ENCODE results near the gene METTL24.
"Not testable (repeated sequence)": the region's sequence is repeated elsewhere in the genome, so short reads cannot be mapped to it uniquely, and the experiment has no call there.

METTL24 gene

GRCh38 chr6:110310861-110311446 is 47.2 kb downstream of the METTL24 start:
- no peak for DNase-seq (ENCODE audit: low spot score)

DNA sequence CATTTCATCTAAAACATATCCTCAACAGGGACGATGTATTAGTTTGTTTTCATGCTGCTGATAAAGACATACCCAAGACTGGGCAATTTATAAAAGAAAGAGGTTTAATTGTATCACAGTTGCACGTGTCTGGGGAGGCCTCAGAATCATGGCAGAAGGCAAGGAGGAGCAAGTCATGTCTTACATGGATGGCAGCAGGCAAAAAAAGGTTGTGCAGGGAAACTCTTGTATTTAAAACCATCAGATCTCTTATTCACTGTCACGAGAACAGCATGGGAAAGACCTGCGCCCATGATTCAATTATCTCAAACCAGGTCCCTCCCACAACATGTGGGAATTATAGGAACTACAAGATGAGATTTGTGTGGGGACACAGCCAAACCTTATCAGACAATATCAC is 48.7 kb downstream of the METTL24 start:
- DNase-seq (ENCODE audit: low spot score), result not testable (repeated sequence)

- DNase-seq (ENCODE audit: low spot score), result no peak
These were observed 50.8 kb downstream of the METTL24 start for GRCh38 chr6:110307368-110307767.

GRCh38 chr6:110305832-110306231 is 52.3 kb downstream of the METTL24 start:
- not testable (repeated sequence) for DNase-seq (ENCODE audit: low spot score)

- not testable (repeated sequence) for DNase-seq (ENCODE audit: low spot score)
These were observed 54.5 kb downstream of the METTL24 start for GRCh38 chr6:110303692-110304091.

GRCh38 chr6:110298916-110299315 is 59.2 kb downstream of the METTL24 start:
- no peak for DNase-seq (ENCODE audit: low spot score)

DNA sequence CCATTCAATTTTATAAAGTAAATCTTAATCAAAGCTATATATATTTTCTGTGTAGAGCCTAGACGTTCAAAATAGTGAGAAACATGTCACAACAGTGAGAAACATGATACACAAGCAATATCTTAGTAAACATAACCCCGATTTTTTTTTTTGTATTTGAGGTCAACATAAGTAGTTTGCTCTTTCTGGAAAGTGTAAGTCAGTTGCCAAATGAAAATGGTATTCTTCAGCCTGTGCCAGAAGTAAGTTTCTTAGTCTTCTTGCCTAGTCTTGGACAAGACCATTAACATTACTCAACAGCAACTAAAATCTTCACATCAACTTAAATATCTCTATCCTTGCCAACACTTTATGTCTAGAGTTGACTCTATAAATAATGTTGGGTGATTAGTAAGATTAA is 59.7 kb downstream of the METTL24 start:
- no peak for DNase-seq (ENCODE audit: low spot score)

DNA sequence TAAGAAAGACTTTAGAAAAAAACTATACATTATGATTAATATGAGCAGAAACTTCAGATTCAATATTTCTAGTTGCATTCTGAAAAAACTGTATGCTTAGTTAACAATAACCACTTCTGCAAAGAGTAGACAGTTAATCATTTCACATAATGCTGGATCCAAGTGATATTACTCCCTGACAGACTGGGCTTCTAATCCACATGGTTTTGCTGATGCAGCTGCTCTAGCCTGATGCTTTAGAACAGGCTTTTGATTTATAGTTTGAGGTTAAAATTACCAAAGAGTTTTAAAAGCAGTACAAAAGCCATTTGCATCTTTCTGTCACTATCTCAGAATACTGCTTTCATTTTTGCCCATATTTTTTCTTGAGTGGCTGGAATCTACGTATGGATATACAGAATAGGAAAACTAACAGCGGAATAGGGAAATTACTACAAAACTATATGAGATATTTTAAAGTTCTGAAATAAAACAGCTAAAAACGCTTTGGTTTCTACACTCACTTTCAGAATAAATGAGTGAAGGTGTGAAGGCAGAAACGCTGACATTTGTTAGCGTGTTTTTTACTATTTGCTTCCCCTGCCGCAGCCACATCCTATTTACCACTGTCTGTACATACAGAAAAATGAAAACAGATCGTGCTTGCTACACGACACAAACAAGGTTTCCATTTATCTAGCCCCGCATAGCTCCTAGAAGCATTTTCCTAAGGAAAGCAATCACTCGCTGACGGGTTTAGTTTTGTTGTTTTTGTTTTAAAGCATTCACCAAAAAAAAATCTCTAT is 61.7 kb downstream of the METTL24 start:
- DNase-seq (ENCODE audit: low spot score), result no peak

DNA sequence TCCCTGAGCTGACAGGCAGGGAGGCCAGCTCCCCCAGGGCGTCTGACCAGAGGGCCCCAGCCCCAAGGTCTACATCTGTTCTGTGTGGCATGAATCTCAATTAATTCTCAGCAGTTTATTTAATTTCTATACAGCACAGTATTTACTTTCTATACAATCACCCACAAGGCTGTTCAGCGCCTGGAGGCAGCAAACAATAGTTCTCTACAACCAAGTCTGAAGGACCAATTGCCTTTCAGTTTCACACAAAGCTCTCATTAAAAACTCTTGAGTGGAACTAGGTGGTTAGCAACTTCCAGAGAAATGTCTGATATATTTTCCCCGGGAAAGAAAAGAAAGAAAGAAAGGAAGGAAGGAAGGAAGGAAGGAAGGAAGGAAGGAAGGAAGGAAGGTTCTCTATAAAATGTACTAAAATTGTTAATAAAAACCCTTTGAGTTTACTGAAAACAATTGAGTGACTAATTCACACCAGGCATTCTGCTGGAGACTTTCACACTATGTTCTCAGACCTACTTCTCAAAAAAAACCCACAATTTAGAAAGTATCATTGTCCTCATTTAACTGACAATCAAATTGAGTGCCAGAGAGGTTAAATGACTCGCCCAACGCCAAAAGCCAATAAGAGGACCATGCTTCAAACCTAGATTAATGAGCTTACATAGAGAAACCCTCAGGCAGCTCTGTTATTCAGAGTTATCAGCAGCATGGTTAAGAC is 62.5 kb downstream of the METTL24 start:
- DNase-seq (ENCODE audit: low spot score), result no peak

GRCh38 chr6:110287462-110288341 is 70.4 kb downstream of the METTL24 start:
- no peak for DNase-seq (ENCODE audit: low spot score)

- no peak for DNase-seq (ENCODE audit: low spot score)
These were observed 72.7 kb downstream of the METTL24 start for GRCh38 chr6:110285306-110286060.

GRCh38 chr6:110284855-110285254 is 73.3 kb downstream of the METTL24 start:
- DNase-seq (ENCODE audit: low spot score), result no peak

DNA sequence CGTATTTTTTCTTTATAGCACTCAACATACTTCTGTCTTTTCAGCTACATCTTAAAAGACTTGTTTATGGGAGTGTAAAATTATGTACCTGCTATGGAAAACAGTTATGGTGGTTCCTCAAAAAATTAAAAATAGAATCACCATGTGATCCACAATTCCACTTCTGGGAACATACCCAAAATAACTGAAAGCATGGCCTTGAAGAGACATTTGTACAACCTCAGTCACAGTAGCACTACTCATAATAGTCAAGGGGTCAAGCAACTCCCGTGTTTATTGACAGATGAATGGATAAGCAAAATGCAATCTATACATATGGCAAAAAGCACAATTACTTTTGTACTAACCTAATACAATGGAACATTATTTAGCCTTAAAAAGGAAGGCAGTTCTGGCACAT is 74.5 kb downstream of the METTL24 start:
- DNase-seq (ENCODE audit: low spot score), result no peak

GRCh38 chr6:110282412-110282811 is 75.7 kb downstream of the METTL24 start:
- DNase-seq (ENCODE audit: low spot score), result no peak

- DNase-seq (ENCODE audit: low spot score), result no peak
These were observed 81.0 kb downstream of the METTL24 start for GRCh38 chr6:110277100-110277665.

DNA sequence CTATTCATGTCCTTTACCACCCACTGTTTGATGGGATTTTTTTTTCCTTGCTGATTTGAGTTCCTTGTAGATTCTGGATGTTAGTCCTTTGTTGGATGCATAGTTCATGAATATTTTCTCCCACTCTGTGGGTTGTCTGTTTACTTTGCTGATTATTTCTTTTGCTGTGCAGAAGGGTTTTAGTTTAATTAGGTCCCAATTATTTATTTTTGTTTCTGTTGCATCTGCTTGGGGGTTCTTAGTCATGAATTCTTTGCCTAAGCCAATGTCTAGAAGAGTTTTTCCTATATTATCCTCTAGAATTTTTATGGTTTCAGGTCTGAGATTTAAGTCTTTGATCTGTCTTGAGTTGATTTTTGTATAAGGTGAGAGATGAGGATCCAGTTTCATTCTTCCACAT is 85.4 kb downstream of the METTL24 start:
- not testable (repeated sequence) for DNase-seq (ENCODE audit: low spot score)

DNA sequence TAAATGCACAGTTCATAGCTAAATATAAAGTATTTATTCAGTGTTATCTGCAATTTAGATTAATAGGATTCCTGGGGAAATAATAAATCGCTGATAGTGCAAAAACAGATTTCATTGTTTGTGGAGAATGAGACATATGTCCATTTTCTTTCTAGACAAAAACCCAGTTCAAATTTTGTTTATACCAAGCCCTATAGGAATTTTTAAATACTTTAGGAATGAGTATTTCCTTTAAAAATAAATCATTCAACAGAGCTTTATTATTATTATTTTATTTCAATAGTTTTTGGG is 86.5 kb downstream of the METTL24 start:
- DNase-seq (ENCODE audit: low spot score), result no peak

GRCh38 chr6:110270165-110270564 is 88.0 kb downstream of the METTL24 start:
- no peak for DNase-seq (ENCODE audit: low spot score)

- no peak for DNase-seq (ENCODE audit: low spot score)
These were observed 88.5 kb downstream of the METTL24 start for GRCh38 chr6:110269623-110270022.

DNA sequence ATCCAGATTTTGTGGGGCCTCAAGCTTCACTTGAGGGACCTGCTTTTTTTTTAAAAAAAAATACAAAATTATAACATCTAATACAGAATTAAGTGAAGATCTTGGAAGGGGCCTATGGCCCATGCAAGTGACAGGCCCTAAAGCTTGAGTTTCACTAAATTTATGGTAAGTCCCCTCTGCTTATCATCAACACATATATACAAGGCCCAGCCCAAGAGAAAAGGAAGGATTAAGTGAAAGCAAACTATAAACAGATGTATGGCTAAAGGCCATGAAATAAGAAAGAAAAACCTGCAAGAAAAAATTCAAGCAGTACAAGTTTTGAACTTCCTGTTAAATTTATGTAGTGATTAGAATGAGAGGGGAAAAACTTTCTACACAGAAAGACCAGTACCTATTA is 91.2 kb downstream of the METTL24 start:
- DNase-seq (ENCODE audit: low spot score), result no peak

- DNase-seq (ENCODE audit: low spot score), result no peak
These were observed 92.9 kb downstream of the METTL24 start for GRCh38 chr6:110265273-110265672.
